ENCODE results near the gene FILIP1. TPM values are rescaled to one million over a fixed set of nuclear protein-coding genes. Genes with fewer than 3 reads are reported as not detected.

The FILIP1 gene
- 10.8 and 28.6 TPM in 2 replicates for total RNA-seq

GRCh38 chr6:75493400-75494064 is at the start of gene FILIP1:
TSS of gene FILIP1 (minus strand) at chr6:75493800. CDS start at chr6:75414972, 78,828 bp downstream.

GRCh38 chr6:75284632-75285282 is 208.8 kb downstream of the FILIP1 start, which contains the start of gene TMEM30A:
TSS of gene TMEM30A (minus strand) at chr6:75284792. CDS start at chr6:75284638, 154 bp downstream.

GRCh38 chr6:75243333-75244062 is 250.1 kb downstream of the FILIP1 start, which contains the start of gene COX7A2:
TSS of gene COX7A2 (minus strand) at chr6:75243801. CDS start at chr6:75243734, 67 bp downstream.

Other genes with a start within 250 kb of the FILIP1 start
- gene COX7A2, start 250.0 kb downstream of the FILIP1 start, total RNA-seq, result 74.9 and 148 TPM in 2 replicates
- 131 and 237 TPM in 2 replicates for gene TMEM30A, start 209.0 kb downstream of the FILIP1 start, total RNA-seq
- gene SENP6, start 108.1 kb upstream of the FILIP1 start, total RNA-seq, result 39.0 and 66.9 TPM in 2 replicates

Data from bladder microvascular endothelial cell (primary cell).